Adrenal gland (tissue), 5 donors: ENCODE measurements around the gene RPS10.
A peak's percentile ranks its signal among the peaks of the same experiment; 100 is the strongest.

Source experiments
- CTCF ChIP-seq, 6 experiments: fragments of 450-650 bp in 4 of 6; fragments of 200-600 bp in 2 of 6; sonication (generic) in 1 of 6; IDR thresholded peaks; 1 replicate in 5 of 6; 2 replicates in 1 of 6; pipeline versions ENCODE4 v1.5.1 to v1.8.0; 2016 to 2021; ENCODE audit warnings: antibody characterized with exemption in 6 of 6, mild to moderate bottlenecking in 2 of 6, moderate library complexity in 1 of 6
- POLR2A ChIP-seq, 2 donors: fragments of 450-650 bp; IDR thresholded peaks; one replicate each; pipeline ENCODE4 v1.6.1; 2017; ENCODE audit warnings: antibody characterized with exemption in 2 of 2, mild to moderate bottlenecking in 2 of 2, moderate library complexity in 1 of 2
- donor health status: DM: no; HTN: no; CAD: no.

DNA sequence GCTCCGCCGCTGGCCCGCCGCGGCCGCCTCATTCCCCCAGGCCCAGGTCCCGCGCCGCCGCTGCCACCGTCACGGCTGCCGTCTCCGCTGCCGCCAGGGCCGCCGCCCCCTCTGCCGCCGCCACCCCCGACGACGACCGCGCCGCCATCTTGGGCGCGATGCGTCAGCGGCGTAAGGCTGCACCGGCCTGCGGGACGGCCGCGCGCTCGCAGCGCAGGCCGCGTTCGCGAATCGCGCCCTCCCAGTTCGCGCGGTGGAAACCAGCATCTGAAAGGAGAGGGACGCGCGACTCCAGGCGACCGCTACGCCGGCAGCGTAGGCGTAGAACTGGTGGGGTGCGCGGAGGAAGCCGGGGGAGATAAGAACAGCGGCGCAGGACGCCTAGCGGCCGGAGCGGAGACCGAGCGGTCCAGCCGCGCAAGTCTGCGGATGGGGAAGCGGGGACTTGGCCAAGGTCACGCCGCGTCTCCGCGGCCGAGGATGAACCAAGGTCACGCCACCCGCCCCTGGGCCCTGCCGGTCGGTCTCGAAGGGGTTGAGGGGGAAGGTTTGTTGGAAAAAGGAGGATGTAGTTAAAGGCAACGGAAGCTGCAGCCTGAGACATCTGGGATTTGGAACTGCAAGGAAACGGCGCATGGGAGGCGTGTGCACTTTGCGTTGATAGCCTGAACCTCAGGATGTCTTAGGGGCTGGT lies 33.2 kb downstream of the RPS10 start, which contains the start of gene NUDT3:
- TF ChIP-seq POLR2A (IDR thresholded peaks at IDR 0.05) = peak; percentile 69 to 77
- peak; percentile 67 to 95 (median 91) for TF ChIP-seq CTCF (IDR thresholded peaks at IDR 0.05)
